Stomach (tissue), 9 donors: Measurements from ENCODE around the gene VIPR2. TPM values are rescaled to one million over a fixed set of nuclear protein-coding genes. Genes with fewer than 3 reads are reported as not detected.

ENCODE experiments used
- DNase-seq, 2 donors: peaks; one replicate each; pipeline versions ENCODE4 v3.0.0 to v3.0.0-alpha.2; 2013 to 2019
- H3K27ac ChIP-seq, 5 donors: fragments of 200-600 bp in 4 of 5; sonication (generic) in 4 of 5; one replicate each; pipeline ENCODE4 v1.5.1; 2013 to 2019; ENCODE audit warnings: mild to moderate bottlenecking in 1 of 5, moderate library complexity in 1 of 5
- H3K27me3 ChIP-seq, 3 donors: fragments of 200-600 bp; sonication (generic); one replicate each; pipeline ENCODE4 v1.5.1; 2017 to 2019; ENCODE audit warnings: mixed run types in 1 of 3
- H3K36me3 ChIP-seq, 4 donors: fragments of 200-600 bp; sonication (generic); 1 replicate in 3 of 4; 2 replicates in 1 of 4; pipeline ENCODE4 v1.5.1; 2016 to 2019
- H3K4me1 ChIP-seq, 4 donors: fragments of 200-600 bp; sonication (generic); one replicate each; pipeline ENCODE4 v1.5.1; 2016 to 2019
- H3K4me3 ChIP-seq, 4 donors: fragments of 200-600 bp; sonication (generic) in 3 of 4; one replicate each; pipeline ENCODE4 v1.5.1; 2016 to 2019; ENCODE audit warnings: mild to moderate bottlenecking in 1 of 4
- H3K9me3 ChIP-seq, 4 donors: fragments of 200-600 bp; sonication (generic); one replicate each; pipeline ENCODE4 v1.5.1; 2016 to 2019
- EP300 ChIP-seq: sonication (generic); formaldehyde crosslinking; IDR thresholded peaks from one replicate; pipeline ENCODE4 v1.6.1; 2017; ENCODE audit warnings: antibody characterized with exemption
- POLR2A ChIP-seq, 4 donors: fragments of 450-650 bp; IDR thresholded peaks; one replicate each; pipeline ENCODE4 v1.6.1; 2016; ENCODE audit warnings: antibody characterized with exemption in 4 of 4, control low read depth in 2 of 4, mild to moderate bottlenecking in 1 of 4, moderate library complexity in 1 of 4
- POLR2AphosphoS5 ChIP-seq, 3 donors: sonication (generic); formaldehyde crosslinking; IDR thresholded peaks; one replicate each; pipeline ENCODE4 v1.6.1; 2016; ENCODE audit warnings: antibody characterized with exemption in 3 of 3
- WGBS, 5 donors: extraction: QIAGEN DNeasy Blood & Tissue Kit in 3 of 5; methylation state at CpG; one replicate each; pipeline versions ENCODE4 v1.1.5 to v1.1.7; 2013 to 2018; 5-methylcytosine and 5-hydroxymethylcytosine counted together
- intact Hi-C: fragments of 100-400 bp; cut with DNase I; formaldehyde crosslinking; loops from one replicate; pipeline ENCODE4 v1.15.1; 2023; ENCODE audit warnings: low total_unique reads
- polyA plus RNA-seq, 3 donors: library from polyadenylated mRNA; stranded (reverse); fragments of 200-250 nt; gene quantifications; one replicate each; pipeline ENCODE4 v1.2.3, GENCODE V29; 2013
- total RNA-seq, 5 donors: library from RNA; depleted of rRNA; stranded (reverse); fragments of >200 nt; gene quantifications; one replicate each; pipeline versions ENCODE4 v1.1.0 to v1.2.3, GENCODE V29; 2014 to 2016
- TF ChIP-seq, protein P1 (sequence below), 7 experiments: fragments of 450-650 bp in 4 of 7; fragments of 200-600 bp in 3 of 7; sonication (generic) in 3 of 7; IDR thresholded peaks; one replicate each; pipeline ENCODE4 v1.5.1; 2016 to 2019; ENCODE audit warnings: antibody characterized with exemption in 7 of 7, control low read depth in 2 of 7, mild to moderate bottlenecking in 1 of 7
- donor health status: healthy with polysubstance abuse.
- donor health status: Bipolar disorder and iron deficiency.
- donor health status: healthy.

The VIPR2 gene
- total and polyA plus RNA-seq, 8 donors: 1.2 to 25.4 (median 4.6) TPM

DNA sequence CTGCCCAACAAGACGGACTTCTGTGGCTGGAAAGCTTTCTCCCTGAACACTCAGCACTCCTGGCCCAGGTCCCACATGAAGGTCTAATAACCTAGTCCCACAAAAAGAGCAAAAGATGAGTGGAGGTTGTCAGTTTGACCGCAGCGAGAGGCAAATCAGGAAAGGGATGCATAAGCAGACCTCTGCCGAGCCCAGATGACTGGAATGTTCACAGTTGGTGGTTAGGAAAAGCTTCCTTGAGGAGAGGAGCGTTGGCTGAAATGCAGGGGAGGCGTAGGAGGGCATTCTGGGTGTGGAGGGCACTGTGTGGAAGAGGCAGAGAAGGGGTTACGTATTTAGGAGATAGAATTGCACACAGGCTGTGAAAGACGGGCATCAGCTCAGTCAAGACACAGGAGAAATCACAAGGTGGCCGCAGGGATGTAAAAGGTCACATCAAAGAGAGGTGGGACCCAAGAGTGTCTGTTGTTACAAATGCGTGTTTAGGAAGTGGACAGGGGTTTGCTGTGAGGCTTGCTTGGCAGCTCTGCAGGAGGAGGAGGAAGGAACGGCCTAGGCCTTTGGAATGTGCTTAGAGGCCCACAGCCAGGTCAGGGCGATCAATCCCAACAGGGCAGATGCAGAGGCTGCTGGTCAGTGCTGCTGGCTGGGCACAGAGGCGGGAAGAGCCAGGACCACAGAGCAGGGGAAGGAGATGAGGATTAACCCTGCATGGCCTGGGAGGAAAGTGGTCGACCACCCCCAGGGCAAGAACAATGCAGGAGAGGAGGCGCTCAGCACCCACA lies 133.5 kb downstream of the VIPR2 start:
- no peak for DNase-seq
- H3K4me1 ChIP-seq: peaks cover 34 to 53% (median 36%) of the 10 kb centered on the region in 4 donors
- H3K27ac ChIP-seq: peak overlapping the region in 2 of 5 donors; percentile 11 to 82
- H3K36me3 ChIP-seq: no peaks in the 10 kb centered on the region
- intact Hi-C loops: no loop called here
- WGBS, 5 donors: 70 to 83% (median 74%) methylated on average over 15 of the region's 15 CpGs
- no peaks in the 10 kb centered on the region for H3K27me3 ChIP-seq
- TF ChIP-seq, protein P1, sequence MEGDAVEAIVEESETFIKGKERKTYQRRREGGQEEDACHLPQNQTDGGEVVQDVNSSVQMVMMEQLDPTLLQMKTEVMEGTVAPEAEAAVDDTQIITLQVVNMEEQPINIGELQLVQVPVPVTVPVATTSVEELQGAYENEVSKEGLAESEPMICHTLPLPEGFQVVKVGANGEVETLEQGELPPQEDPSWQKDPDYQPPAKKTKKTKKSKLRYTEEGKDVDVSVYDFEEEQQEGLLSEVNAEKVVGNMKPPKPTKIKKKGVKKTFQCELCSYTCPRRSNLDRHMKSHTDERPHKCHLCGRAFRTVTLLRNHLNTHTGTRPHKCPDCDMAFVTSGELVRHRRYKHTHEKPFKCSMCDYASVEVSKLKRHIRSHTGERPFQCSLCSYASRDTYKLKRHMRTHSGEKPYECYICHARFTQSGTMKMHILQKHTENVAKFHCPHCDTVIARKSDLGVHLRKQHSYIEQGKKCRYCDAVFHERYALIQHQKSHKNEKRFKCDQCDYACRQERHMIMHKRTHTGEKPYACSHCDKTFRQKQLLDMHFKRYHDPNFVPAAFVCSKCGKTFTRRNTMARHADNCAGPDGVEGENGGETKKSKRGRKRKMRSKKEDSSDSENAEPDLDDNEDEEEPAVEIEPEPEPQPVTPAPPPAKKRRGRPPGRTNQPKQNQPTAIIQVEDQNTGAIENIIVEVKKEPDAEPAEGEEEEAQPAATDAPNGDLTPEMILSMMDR (IDR thresholded peaks at IDR 0.05): no peak
- TF ChIP-seq POLR2AphosphoS5 (IDR thresholded peaks at IDR 0.05): no peak
- TF ChIP-seq POLR2A (IDR thresholded peaks at IDR 0.05): no peak
- TF ChIP-seq EP300: no peak
- no peaks in the 10 kb centered on the region for H3K9me3 ChIP-seq
- no peak overlapping the region for H3K4me3 ChIP-seq

DNA sequence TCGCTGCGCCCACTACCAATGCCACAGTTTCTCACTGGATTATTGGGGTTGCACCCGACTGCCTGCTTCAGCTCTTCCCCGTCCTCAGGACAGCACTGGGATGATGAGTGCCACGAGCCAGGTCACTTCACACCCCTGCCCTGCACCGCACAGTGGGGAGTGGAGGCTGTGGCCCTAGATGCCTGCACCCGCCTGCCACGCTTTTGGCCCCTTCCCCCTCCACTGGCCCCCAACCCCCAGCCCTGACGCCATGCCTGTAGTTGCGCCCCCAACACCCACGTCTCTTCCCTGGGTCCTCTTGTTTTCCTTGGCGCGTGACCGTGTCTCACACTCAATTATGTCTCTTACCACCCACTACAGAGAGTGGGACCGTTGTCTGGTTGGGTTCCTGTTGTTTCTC lies 134.3 kb downstream of the VIPR2 start:
- Histone ChIP-seq H3K9me3 (no peaks in the 10 kb centered on the region), H3K4me1 (peaks cover 27 to 46% (median 32%) of the 10 kb centered on the region in 4 donors), H3K27ac (no peak overlapping the region), H3K27me3 (no peaks in the 10 kb centered on the region), H3K36me3 (no peaks in the 10 kb centered on the region), H3K4me3 (no peak overlapping the region)
- intact Hi-C loops: no loop called here
- TF ChIP-seq POLR2A (IDR thresholded peaks at IDR 0.05) (no peak), POLR2AphosphoS5 (IDR thresholded peaks at IDR 0.05) (no peak)
- TF ChIP-seq, protein P1 (IDR thresholded peaks at IDR 0.05): no peak
- no peak for DNase-seq
- 93 to 96% (median 94%) methylated on average over 15 of the region's 15 CpGs for WGBS, 5 donors

DNA sequence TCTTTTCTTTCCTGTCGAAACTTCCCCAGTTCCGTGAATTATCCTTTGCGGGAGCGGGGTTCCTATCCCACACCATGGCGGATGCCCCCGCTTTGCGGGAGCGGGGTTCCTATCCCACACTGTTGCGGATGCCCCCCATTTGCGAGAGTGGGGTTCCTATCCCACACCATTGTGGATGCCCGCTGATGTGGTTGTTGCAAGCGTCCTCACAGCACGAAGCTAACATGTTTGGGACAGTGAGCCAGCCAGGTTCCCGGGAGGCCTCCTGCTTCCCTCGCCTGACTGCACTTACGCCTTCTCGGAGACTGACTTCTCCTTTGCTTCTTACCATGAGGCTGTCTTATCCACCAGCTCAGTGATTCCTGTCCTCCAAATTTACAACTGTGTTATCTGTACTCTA lies 134.7 kb downstream of the VIPR2 start:
- Histone ChIP-seq H3K27ac (no peak overlapping the region), H3K27me3 (no peaks in the 10 kb centered on the region), H3K4me3 (no peak overlapping the region), H3K36me3 (no peaks in the 10 kb centered on the region), H3K9me3 (no peaks in the 10 kb centered on the region), H3K4me1 (peaks cover 23 to 41% (median 27%) of the 10 kb centered on the region in 4 donors)
- WGBS, 5 donors: 90 to 95% (median 93%) methylated on average over 17 of the region's 17 CpGs
- TF ChIP-seq, protein P1 (IDR thresholded peaks at IDR 0.05): no peak
- no peak for TF ChIP-seq EP300
- no peak for TF ChIP-seq POLR2A (IDR thresholded peaks at IDR 0.05)
- no peak for TF ChIP-seq POLR2AphosphoS5 (IDR thresholded peaks at IDR 0.05)
- DNase-seq: no peak
- intact Hi-C loops: no loop called here

DNA sequence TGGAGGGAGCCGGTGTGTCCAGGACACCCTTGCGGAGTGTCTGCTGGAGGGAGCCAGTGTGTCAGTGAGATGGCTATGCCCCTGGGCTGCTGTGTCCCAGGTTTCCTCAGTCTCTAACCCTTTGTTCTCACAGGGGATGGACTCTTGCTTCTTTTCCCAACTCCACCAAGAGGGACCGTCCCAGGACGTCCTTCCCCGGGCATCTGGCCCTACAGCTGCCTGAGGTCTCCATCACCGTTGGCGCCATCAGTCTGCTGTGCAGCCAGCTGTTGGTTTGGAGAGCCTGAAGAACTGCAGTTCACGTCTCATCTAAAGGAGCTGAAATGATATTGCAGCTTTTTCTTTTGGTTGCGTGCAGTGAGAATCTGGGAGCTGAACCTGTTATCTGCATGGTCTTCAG lies 136.2 kb downstream of the VIPR2 start:
- WGBS, 5 donors: 84 to 92% (median 90%) methylated on average over 9 of the region's 9 CpGs
- Histone ChIP-seq H3K4me1 (peaks cover 17 to 26% (median 23%) of the 10 kb centered on the region in 4 donors), H3K27me3 (no peaks in the 10 kb centered on the region), H3K4me3 (no peak overlapping the region), H3K36me3 (no peaks in the 10 kb centered on the region), H3K9me3 (no peaks in the 10 kb centered on the region), H3K27ac (no peak overlapping the region)
- intact Hi-C loops: no loop called here
- DNase-seq: no peak
- TF ChIP-seq, protein P1 (IDR thresholded peaks at IDR 0.05): no peak
- TF ChIP-seq POLR2A (IDR thresholded peaks at IDR 0.05): no peak
- TF ChIP-seq EP300: no peak
- no peak for TF ChIP-seq POLR2AphosphoS5 (IDR thresholded peaks at IDR 0.05)
